Suppressor macrophage (primary cell): ENCODE results near the gene EIF4B.
"Not testable (repeated sequence)": the region's sequence is repeated elsewhere in the genome, so short reads cannot be mapped to it uniquely, and the experiment has no call there.

Experiments
- DNase-seq, 4 experiments: peaks; one replicate each; pipeline ENCODE4 v3.0.0-alpha.2; 2020 to 2022

The EIF4B gene

DNA sequence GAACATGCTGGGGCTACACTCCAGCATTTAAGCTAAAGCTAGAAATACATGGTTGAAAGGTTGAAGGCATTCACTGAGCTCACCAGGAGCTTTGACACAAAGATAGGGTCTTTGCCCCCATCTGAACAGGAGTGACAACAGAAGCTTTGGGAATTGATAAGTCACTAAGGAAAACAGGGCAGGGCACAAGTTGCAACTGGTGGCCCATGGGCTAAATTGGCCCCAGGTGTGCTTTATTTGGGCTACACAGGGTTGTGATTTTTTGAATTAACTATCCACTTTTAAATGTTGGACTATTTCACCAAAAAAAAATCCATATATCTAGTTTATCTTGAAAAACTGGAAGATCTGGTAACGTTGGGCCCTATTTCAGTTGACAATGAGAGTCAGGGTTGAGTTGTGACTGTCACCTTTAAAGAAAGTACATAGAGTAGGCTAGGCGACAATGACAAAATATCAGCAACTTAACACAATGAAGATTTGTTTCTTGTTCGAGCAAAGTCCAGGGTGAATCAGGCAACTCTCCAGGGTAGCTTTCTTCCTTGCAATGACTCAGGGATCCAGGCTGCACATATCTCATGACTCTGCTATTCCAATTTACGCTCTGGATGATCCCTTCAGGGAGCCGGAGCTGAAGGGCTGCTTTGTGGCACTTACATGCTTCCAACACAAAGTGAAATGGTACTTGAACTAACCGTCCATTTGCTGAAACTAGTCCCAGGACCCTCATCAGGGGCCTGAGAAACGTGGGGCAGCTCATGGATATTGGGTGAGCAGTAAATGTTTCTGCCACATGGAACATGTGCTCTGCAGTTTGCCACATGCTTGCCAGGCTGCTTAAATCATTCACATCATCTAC is 13.3 kb upstream of the EIF4B start:
- DNase-seq, result no peak

DNA sequence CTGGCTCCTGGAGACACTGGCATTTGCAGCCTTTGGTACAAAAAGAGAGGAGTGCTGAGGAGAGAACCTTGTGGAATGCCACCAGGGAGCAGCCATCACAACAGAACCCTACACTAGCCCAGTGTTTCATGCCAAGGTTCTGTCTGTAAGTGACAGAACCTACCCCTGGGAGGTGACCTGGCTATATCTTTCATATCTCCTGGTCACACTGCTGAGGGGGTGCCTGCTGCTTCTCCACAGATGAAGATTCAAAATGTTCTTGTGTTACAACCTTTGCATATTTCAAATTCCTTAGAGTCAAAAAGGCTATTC is 12.7 kb upstream of the EIF4B start:
- no peak for DNase-seq

DNA sequence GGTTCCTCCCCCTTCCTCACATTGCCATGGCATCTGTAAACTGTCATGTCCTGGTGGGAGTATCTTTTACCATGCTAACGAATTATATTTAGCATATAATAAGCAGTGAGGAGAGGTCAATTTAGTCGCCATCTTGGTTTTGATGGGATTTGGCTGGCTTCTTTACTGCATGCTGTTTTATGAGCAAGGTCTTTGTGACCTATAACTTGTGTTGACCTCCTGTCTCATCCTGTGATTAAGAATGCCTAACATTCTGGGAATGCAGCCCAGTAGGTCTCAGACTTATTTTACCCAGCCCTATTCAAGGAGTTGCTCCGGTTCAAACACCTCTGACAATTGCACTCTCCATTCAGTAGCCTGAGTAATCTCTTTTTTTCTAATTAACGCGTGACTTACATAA is 2.1 kb upstream of the EIF4B start:
- DNase-seq, result no peak

DNA sequence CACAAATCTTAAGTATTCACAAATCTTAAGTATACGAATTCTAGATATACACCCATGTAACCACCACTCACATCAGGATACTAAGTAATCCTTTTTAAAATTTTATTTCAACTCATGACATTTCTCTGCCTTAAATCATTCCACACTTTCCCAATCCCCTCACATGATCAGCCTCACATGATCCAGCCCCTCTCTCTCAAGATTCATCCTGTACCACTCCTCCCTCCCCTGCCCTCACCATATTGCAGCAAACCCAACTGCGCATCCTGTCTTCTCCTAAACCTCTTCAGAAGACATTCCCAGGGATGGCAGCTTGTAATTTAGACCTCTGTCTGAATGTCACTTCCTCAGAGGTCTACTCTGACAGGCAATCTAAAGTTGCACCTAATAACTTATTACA is 1.7 kb upstream of the EIF4B start:
- peak; percentile 21 to 42 (median 34) for DNase-seq

DNA sequence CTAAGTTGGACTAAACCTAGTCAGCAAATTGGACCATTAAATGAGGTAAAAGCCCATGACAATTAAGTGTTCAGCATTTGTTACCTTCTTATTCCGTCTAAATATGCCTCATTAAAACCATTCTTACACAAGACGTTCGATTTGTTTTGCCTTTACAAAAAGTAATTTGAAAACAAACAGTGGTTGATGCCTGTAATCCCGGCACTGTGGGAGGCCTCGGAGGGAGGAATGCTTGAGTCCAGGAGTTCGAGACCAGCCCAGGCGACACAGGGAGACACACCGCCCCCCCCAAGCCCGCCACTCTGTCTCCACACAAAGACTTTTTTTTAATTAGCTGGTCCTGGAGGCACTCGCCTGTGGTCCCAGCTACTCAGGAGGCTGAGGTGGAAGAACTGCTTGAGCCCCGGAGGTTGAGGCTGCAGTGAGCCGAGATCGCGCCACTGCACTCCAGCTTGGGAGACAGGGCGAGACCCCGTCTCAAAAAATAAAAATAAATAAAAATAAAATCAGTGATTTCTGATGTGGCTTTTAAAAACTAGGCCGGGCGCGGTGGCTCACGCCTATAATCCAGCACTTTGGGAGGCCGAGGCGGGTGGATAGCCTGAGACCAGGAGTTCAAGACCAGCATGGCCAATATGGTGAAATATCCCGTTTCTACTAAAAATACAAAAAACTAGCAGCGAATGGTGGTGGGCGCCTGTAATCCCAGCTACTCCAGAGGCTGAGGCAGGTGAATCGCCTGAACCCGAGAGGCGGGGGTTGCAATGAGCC is 856 bp upstream of the EIF4B start:
- DNase-seq, result peak in 2 of 4 experiments; percentile 9 to 23

GRCh38 chr12:53006810-53007309 is 604 bp downstream of the EIF4B start:
- DNase-seq, result peak; percentile 88 to 92 (median 90)

DNA sequence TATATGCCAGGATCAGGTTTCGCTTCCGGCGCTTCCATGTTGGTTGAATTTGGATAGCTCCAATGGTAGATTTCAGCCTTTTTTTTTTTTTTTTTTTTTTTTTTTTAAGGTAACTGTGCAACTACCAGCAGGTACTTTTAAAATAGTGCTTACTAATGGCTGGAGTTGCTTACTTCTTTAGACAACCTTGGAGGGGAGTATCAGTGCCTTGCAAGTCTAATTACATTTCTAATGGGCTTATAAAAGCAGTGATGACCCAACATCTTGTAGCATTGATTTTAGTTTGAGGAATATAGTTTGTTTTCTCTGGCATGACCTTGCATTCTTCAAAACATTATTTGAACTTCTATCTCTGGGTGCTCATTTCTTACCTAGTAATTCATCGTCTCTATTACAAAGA is 1.1 kb downstream of the EIF4B start:
- DNase-seq, result no peak

GRCh38 chr12:53008760-53009159 is 2.5 kb downstream of the EIF4B start:
- not testable (repeated sequence) for DNase-seq

DNA sequence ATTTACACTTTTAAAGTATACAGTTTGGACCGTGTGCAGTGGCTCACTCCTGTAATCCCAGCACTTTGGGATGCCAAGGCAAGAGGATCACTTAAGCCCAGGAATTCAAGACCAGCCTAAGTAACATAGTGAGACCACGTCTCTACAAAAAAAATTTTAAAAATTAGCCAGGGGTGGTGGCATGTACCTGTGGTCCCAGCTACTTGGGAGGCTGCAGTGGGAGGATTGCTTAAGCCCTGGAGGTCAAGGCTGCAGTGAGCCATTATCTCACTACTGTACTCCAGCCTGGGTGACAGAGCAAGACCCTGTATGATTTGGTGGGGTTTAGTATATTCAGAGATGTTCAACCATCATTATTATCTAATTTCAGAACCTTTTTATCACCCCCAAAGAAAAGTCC is 4.7 kb downstream of the EIF4B start:
- DNase-seq, result no peak

DNA sequence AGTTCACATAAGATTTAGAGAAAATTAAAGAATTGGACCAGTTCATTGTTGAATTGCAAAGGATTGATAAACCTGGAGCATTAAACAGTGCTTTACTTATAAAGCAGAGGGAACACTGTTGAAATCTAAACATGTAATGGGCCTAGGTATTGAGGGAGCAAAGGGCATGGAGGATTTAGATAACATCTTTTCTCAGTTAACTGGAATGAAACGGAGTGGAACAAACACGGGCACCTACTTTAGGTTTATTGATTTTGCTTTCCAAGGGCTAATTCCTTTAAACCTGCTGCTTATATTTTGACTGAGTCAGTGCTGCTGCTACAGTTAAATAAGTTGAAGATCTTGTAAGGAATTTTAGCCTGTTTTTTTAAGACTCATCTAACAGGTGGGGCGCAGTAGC is 5.6 kb downstream of the EIF4B start:
- no peak for DNase-seq

- no peak for DNase-seq
Observed at GRCh38 chr12:53012928-53013327, 6.7 kb downstream of the EIF4B start.

GRCh38 chr12:53014709-53015108 is 8.5 kb downstream of the EIF4B start:
- DNase-seq, result no peak

DNA sequence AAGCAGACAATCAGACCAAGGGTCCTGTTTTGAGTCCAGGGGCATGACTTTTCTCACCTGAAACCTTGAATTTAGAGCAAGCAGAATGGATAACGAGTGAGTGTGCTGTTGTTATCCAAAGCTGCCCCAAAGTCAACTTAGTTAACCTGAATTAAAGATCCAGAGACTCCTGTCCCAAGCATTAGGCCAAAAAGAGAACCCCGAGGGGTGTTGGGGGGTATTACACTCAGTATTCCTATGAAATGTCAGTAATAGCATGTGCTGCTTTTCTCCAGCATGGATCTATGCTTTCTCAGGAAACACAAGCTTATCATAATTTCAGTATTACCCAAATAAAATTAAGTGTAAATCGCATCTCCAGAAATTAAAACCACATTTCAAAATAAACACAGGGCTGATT is 19.0 kb downstream of the EIF4B start:
- DNase-seq, result no peak

DNA sequence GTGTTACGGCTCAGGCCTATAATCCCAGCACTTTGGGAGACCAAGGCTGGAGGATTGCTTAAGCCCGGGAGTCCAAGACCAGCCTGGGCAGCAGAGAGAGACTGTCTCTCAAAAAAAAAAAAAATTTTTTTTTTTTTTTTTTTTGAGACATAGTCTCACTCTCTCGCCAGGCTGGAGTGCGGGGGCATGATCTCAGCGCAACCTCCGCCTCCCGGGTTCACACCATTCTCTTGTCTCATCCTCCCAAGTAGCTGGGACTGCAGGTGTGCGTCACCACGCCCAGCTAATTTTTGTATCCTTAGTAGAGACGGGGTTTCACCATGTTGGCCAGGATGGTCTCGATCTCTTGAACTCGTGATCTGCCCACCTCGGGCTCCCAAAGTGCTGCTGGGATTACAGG is 20.8 kb downstream of the EIF4B start:
- not testable (repeated sequence) for DNase-seq

DNA sequence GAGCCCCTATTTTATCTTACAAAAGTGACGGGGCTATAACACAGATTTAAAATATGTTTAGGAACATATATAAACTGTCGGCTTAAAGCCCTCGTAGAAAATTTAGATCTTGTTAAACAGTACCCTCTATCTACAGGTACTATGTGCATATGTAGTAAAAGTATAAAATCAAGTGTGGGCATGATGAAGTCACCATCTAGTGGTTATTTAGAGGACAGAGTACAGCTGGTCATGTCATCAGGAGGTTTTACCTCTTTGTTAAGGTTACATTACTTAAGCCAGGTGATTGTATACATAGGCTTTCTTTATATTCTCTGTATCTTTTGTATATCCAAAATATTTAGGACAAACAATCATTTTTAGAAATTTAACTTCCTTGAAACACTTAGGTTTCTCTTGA is 25.4 kb downstream of the EIF4B start:
- no peak for DNase-seq

DNA sequence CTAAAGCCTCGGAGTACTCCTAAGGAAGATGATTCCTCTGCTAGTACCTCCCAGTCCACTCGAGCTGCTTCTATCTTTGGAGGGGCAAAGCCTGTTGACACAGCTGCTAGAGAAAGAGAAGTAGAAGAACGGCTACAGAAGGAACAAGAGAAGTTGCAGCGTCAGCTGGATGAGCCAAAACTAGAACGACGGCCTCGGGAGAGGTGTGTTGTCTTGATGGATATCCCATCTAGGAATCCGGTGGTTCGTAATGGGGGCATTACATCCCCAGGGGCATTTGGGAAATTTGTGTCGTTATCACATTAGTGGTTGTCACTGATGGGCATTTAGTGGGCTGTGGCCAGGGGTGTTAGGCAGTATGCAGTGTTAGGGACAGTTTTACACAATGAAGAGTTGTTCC is 27.6 kb downstream of the EIF4B start:
- DNase-seq, result peak in 2 of 4 experiments; percentile 27 to 36

GRCh38 chr12:53034459-53034858 is 28.2 kb downstream of the EIF4B start:
- DNase-seq, result no peak

DNA sequence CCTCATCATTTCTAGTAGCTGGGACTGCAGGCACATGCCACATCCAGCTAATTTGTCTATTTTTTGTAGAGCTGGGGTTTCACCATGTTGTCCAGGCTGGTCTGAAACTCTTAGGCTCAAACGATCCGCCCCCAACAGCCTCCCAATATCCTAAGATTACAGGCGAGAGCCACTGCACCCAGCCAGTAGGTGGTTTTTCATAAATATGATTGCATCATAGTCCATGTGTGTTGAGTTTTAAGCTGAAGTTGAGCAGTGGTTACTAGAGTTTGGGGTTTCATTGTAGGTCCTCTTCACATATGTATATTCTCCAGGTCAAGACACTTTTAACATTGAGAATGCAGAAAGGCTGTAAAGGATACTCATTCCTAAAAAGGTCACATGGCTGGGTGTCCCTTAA is 30.5 kb downstream of the EIF4B start:
- DNase-seq, result no peak

DNA sequence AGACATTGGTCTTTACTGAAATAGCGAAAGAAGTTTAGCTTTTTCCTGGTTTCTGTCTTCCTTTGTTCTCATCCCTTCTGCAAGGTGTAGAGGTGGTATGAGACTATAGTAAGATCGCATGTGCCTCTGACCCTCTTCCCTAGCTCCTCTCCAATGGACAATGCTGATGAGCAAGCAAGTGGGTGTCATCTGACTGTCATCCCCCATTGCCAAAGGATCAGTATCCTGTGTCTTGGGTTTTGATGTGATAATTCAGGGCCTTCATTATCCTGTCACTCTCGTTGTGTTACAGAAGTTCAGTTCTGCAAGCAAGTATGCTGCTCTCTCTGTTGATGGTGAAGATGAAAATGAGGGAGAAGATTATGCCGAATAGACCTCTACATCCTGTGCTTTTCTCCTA is 33.6 kb downstream of the EIF4B start:
- DNase-seq, result peak in 1 of 4 experiments; percentile 25

DNA sequence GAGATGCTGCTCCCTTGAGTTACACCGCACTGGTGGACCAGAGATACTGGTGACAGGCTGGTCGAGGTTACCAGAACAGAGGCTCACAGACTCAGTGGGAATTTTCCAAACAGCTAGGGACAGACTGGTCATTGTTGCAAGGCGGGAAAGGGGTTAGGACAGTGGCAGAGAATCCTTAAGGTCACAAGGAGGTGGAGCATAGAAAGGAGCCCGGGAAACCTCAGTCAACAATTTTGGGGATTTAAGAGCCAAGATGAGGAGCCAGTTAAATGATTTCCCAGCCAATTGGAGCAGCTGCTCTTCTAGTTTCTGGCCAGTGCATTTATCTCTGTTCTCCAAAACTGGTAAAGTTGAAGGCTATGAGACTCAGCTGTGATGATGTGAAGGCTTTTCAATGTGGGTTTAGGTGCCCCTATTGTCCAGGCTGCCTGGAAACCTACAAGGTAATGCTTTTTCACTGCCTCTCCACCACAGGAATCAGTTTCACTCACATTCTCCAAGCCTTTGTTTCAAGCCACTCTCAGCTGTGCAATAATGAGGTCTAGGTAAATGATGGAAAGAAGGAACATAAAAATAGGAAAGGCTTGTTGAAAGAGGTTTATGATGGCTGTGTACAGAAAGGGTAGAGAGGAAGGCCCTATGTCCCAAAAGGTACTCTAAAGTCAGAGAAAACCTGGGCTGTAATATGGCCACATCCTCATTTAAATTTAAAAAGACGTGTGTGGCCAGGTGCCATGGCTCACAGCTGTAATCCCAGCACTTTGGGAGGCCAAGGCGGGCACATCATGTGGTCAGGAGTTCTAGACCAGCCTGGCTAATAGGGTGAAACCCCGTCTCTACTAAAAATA is 36.6 kb downstream of the EIF4B start:
- no peak for DNase-seq

DNA sequence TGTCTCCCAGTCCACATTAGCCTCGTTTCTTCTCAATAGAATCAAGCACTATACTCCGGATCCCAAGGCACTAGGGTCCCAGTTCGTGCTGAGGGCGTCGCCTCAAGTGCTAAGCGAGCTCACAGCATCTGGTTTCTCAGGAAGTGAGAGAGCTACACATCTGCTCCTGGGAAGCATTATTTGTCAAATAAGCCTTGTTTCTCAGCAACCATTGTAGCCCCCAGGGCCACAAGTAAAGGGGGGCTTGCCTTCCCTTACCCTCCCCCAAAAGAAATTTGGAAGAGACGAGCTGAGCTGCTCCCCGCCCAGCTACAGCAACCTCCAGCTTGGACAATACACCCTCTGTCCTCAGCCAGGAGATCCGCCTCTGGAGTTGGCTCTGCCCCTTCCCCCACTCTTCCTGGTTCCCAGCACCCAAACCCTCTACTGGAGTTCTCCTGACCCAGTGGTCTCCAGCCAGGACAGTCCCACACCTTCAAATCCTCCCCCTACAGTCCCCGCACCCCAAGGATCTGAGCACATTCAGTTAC is 37.9 kb downstream of the EIF4B start:
- no peak for DNase-seq

GRCh38 chr12:53044896-53045695 is 38.8 kb downstream of the EIF4B start:
- DNase-seq, result no peak
